ENCODE measurements around the gene NUP50.
"Not testable (repeated sequence)": the region's sequence is repeated elsewhere in the genome, so short reads cannot be mapped to it uniquely, and the experiment has no call there.

The NUP50 gene

GRCh38 chr22:45162531-45162930 is 1.2 kb upstream of the NUP50 start:
- no peak for DNase-seq (ENCODE audit: low read depth)

- peak; percentile 50 for DNase-seq (ENCODE audit: low read depth)
Measured at GRCh38 chr22:45163099-45163450, 650 bp upstream of the NUP50 start.

GRCh38 chr22:45164270-45165088 is 754 bp downstream of the NUP50 start:
- DNase-seq (ENCODE audit: low read depth): peak; percentile 33

- no peak for DNase-seq (ENCODE audit: low read depth)
Measured at GRCh38 chr22:45166932-45167331, 3.2 kb downstream of the NUP50 start.

- DNase-seq (ENCODE audit: low read depth): peak; percentile 32
Measured at GRCh38 chr22:45169591-45170466, 6.1 kb downstream of the NUP50 start.

GRCh38 chr22:45171830-45172229 is 8.1 kb downstream of the NUP50 start:
- DNase-seq (ENCODE audit: low read depth): no peak

GRCh38 chr22:45172881-45173585 is 9.3 kb downstream of the NUP50 start:
- no peak for DNase-seq (ENCODE audit: low read depth)

GRCh38 chr22:45179276-45180049 is 15.7 kb downstream of the NUP50 start:
- no peak for DNase-seq (ENCODE audit: low read depth)

GRCh38 chr22:45180146-45180679 is 16.5 kb downstream of the NUP50 start:
- DNase-seq (ENCODE audit: low read depth): no peak

- no peak for DNase-seq (ENCODE audit: low read depth)
Measured at GRCh38 chr22:45181240-45181639, 17.5 kb downstream of the NUP50 start.

- DNase-seq (ENCODE audit: low read depth): no peak
Measured at GRCh38 chr22:45181766-45182165, 18.0 kb downstream of the NUP50 start.

- no peak for DNase-seq (ENCODE audit: low read depth)
Measured at GRCh38 chr22:45183974-45184373, 20.2 kb downstream of the NUP50 start.

GRCh38 chr22:45185718-45186514 is 22.2 kb downstream of the NUP50 start:
- DNase-seq (ENCODE audit: low read depth): peak; percentile 18

- DNase-seq (ENCODE audit: low read depth): no peak
Measured at GRCh38 chr22:45187891-45188290, 24.2 kb downstream of the NUP50 start.

- DNase-seq (ENCODE audit: low read depth): no peak
Measured at GRCh38 chr22:45188779-45189178, 25.1 kb downstream of the NUP50 start.

- no peak for DNase-seq (ENCODE audit: low read depth)
Measured at GRCh38 chr22:45190202-45190872, 26.6 kb downstream of the NUP50 start.

GRCh38 chr22:45191746-45192145 is 28.0 kb downstream of the NUP50 start:
- DNase-seq (ENCODE audit: low read depth): not testable (repeated sequence)

- DNase-seq (ENCODE audit: low read depth): no peak
Measured at GRCh38 chr22:45192701-45193187, 29.0 kb downstream of the NUP50 start.

- DNase-seq (ENCODE audit: low read depth): no peak
Measured at GRCh38 chr22:45194686-45195085, 31.0 kb downstream of the NUP50 start.

GRCh38 chr22:45195616-45196015 is 31.9 kb downstream of the NUP50 start:
- no peak for DNase-seq (ENCODE audit: low read depth)

All from ELR (cell line).